GM19455 (cell line): Measurements from ENCODE around the gene ARHGAP29.
A peak's percentile ranks its signal among the peaks of the same experiment; 100 is the strongest.

Source experiments
- ATAC-seq: cut with Tn5 transposase; IDR thresholded peaks from one replicate; pipeline ENCODE4 v1.9.1; 2021; ENCODE audit not compliant: unreplicated experiment

Gene ARHGAP29

DNA sequence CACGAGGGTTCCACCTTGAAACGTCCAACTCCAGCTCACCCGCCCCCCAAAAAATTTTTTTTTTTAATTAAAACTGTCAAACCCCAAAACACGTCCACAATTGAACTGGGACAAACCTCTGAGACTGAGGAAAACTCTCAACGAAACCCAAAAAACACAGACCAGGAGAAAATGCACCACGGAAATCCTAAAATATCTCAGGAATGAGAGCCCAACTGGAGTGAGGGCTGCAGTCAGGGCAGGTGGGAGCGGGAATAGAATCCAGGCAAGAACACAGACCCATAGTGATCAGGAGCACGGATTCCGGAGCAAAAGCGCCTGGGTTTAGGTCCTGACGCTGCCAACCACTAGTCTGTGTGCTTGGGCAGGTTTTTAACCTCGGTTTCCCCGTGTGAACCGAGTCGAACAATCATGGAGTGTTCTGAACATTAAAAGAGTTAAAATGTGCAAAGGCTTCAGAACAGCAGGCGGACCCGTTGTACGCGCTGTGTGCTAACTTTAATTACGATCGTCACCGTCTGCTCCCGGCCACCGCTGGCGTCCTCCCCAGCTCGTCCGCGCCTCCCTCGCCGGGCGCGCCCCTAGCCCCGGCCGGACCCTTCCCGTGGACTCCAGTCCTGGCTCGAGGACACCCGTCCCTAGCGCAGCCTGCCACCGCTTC is 624 bp downstream of the ARHGAP29 start:
- ATAC-seq = peak; percentile 18

DNA sequence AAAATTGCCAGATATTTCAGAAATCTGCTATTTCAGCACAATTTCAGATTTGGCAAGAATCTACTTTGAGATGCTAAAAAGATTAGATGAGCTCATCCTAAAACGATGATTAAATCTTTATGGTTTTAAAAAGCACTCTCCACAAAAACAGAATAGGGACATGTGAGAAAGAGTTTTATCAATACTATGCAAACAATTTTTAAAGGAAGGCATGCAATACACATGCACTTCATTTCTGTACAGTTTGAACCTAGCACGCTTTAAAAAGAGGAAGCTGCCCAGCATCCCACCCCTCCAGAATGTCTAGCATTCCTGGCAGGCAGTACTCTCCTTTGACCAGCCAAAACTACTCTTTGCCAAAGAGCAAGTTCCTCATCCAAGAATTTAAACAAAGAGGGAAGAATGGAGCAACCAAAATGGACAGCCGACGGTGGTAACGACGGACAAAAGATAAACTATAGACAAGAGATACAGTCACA is 1.3 kb downstream of the ARHGAP29 start:
- ATAC-seq = no peak

DNA sequence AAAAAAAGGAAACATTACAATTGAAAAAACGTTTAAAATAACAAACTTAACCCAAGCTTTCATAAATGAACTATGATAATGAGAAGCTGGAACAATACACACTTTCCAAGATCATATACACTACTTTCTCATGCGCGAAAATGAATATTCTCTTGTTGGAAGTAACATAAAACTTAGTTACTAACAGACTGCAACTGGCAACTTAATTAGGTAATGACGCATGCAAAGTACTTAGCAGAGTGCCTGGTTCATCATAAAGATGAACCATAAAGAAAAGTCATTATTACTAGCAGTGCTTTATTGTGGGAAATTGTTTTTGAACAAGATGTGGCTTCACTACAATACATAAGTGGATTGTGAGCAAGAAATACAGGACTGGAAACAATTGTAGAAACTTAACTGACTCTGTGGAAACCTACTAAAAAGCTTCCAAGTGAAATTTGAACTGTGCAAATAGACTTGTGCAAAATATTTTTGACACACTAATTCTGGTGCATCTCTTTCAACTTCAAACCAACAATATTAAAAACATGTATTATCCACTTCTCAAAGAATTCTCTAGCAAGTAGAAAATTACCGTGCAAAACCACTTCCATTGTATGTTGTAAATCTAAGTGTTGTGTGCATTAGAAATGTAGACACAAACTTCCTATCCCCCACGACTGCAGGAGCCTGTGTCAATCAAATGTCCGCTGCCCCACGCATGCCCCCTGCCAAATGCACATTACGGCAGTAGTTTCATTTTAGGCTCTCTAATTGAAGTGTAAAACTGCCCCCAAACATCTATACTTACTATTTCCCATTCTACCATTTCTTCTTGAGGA is 2.0 kb downstream of the ARHGAP29 start:
- ATAC-seq = no peak

DNA sequence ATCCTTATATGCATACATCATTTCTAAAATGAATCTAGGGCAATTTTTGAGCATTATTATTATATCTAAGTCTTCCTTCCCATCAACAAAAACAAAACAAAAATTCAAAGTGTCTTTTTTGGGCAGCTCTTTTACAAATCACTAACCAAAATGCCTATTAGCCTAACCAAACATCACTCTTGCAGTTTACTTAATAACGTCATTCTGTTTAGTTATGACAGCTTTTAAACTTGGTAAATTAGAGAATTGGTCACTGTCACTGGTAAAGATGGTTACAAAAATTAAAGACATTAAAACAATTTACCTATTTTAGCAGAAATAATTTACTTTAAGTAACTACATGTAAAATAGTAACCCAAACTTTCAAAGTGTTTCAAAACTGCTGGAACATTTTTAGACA is 2.8 kb downstream of the ARHGAP29 start:
- ATAC-seq = no peak

GRCh38 chr1:94231746-94232145 is 5.6 kb downstream of the ARHGAP29 start:
- ATAC-seq = no peak

DNA sequence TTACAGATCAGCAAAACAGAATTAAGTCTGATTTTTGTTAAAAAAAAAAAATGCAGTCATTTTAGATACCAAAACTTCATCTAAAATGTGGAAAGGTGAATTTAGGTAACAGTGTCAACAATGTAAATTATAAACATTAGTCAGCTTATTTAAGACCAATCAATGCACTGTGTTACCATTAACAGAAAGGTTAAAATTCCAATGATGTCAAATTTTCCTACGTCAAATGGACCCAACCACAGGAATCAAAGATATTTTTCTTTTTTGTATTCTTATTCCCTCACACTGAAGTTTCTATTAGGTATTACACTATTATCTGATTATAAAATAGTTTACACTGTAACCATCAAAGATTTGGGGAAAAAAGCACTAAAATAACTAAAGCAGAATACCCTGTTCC is 6.5 kb downstream of the ARHGAP29 start:
- no peak for ATAC-seq

GRCh38 chr1:94228640-94229375 is 8.6 kb downstream of the ARHGAP29 start:
- ATAC-seq = no peak

GRCh38 chr1:94227624-94228023 is 9.8 kb downstream of the ARHGAP29 start:
- no peak for ATAC-seq

DNA sequence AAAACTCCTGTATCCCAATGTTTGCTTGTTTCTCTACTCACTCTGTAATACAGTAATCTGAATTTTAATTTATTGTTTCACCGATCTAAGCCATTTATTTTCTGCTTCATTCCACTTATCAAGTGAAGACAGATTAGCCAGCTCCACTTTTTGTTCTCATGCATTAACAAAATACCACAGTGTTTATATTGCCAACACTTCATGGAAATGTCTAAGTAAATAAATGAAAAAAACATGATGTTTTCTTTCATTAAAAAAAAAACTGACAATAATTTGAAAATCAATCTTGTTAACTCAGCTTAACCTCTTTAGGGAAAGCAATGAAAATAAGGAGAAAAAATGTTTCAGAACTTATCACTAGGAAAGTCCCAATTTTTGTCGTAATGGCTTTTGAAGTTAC is 11.5 kb downstream of the ARHGAP29 start:
- no peak for ATAC-seq

DNA sequence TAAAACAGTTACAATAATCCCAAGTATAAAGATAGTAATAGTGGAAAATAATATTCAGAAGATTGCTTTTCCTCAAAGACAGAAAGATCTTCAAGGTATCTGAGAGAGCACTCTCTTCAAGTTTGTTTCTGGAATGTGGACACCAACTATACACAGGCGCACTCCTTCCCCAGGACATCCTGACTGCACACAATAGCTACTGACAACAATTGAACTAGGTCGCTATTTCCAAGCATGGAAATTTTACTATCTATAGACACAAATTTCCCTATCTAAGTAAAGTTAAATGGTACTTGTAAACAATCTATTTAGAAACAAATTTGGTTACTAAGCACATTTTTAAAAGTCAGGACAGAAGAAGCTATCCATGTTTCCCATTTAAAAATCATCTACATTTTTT is 19.1 kb downstream of the ARHGAP29 start:
- no peak for ATAC-seq

DNA sequence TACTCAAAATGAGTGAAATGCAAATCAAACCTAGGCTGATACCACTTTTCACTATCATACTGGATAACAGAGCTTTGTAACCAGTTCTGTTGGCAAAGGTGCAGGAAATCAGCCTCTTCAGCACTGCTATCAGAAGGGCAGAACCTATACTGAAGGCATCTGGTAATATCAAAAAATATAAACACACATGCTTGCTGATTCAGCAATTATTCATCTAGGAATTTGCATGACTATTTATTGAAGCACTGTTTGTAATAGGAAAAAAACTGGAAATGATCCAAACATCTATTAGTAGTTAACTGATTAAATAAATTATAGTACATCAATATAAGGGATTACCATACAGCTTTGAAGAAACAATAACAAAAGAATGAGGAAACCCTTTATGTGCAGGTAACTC is 21.4 kb downstream of the ARHGAP29 start:
- ATAC-seq = no peak

GRCh38 chr1:94209982-94210381 is 27.4 kb downstream of the ARHGAP29 start:
- no peak for ATAC-seq

DNA sequence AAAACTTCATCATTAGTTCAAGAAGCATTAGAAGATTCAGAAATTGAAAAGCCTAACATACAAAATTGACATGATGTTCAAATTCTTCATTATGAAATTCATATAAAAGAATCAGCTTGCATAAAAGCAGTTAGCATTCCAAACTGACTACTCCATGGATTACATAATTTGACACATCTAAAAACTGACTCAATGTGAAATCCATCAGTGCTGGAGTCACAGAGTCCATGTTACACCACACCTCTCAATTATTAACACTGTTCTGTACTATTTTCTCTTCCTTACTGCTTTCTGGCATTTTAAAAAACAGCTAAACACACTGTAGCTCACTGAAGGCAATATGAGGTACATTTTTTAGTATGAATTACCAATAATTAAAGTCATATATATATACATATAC is 28.0 kb downstream of the ARHGAP29 start:
- no peak for ATAC-seq

GRCh38 chr1:94207695-94208094 is 29.7 kb downstream of the ARHGAP29 start:
- ATAC-seq = no peak

DNA sequence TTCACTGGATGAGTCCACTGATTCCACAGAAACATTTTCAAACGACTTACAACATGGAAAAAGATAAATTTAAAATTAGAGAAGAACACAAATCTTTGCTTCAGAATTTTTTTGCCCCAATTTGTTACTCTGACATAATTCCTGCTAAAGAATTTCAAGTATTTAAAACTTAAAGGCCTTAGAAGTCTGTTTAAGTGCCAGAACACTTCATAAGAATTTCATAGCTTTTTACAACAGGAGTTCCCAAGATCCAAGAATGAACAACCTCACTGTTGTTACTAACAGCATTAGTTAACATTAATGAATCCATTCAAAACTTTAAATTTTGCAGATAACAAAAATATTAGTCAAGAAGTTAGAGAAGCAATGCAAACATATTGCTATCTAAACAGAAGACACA is 31.7 kb downstream of the ARHGAP29 start:
- no peak for ATAC-seq

DNA sequence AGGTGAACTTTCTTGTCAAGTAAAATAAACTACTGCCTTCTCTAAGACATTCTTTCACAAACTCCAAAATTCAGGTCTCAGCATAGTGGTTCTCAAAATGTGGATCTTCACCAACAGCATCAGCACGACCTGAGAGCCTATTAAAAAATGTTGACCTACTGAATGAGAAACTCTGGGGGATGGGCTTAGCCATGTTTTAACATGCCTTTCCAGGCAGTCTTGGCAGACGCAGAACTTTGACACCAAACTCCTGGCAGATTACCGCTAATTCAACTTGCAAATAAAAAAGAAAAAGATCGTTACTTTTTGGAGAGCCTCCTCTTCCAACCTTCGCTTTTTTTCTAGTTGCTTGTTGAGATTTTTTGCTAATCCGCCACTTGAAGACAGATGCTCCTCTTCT is 35.1 kb downstream of the ARHGAP29 start:
- no peak for ATAC-seq

- no peak for ATAC-seq
These were observed 38.0 kb downstream of the ARHGAP29 start for GRCh38 chr1:94199398-94199797.

GRCh38 chr1:94194079-94194865 is 43.1 kb downstream of the ARHGAP29 start:
- no peak for ATAC-seq

DNA sequence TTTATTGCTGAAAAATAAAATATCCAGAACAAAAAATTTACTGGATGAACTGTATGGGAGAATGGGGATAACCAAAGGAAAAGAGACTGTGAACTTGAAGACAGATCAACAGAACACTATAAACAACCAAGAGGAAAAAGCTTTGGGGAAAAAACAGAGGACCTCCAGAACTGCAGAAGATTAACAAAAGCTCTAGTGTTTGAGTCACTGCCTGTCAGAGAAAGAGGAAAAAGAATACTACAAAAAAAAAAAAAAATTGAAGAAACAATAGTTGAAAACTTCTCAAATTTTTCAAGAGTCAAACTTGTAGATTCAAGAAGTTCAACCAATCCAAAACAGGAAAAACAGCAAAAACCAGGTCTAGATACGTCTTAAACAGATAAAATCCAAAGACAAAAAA is 44.3 kb downstream of the ARHGAP29 start:
- no peak for ATAC-seq

DNA sequence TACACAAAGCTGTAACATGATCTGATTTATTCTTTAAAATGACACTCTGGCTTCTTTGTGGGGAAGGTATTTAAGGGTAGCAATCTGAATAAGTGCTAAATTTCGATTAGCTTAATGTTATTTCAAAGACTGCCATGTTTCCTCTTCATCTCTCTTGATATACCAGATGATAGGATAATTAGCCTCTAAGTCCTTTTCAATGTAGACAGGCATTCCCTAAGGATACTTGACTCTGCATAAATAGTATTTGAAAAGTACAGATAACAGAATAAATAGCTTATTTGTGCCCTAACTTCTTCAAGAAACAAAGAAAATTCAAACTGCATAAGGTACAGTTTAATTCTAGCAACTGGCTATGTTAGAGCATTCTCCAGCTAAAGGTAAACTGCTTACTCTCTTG is 46.2 kb downstream of the ARHGAP29 start:
- no peak for ATAC-seq

DNA sequence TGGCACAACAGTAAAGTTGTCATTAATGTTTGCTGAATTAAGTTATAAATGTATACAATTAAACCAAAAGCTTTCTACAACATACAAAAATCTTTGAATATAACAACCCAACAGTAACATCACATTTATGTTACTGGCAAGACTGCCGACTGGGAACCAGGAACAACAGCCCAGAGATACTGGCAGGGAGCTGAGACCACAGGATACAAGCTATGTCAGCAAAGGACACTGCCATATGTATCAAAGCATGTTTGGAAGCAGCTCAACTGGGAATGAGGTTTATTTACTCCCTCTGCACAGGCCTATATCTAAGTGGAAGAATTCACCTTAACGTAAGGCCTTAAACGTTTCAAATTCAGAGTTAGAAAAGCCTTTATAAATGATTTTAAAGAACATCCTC is 50.4 kb downstream of the ARHGAP29 start:
- ATAC-seq = no peak
